GM12874 (cell line): ENCODE measurements around the gene CCDC93.

Experiments used
- CTCF ChIP-seq: IDR thresholded peaks from 2 replicates; pipeline ENCODE4 v1.5.1; 2011; ENCODE audit warnings: low read depth, mild to moderate bottlenecking, control low read depth, low read length, moderate library complexity; ENCODE audit not compliant: insufficient read depth

CCDC93 gene

GRCh38 chr2:118056165-118056534 lies 42.3 kb upstream of the CCDC93 start:
- TF ChIP-seq CTCF: no peak

DNA sequence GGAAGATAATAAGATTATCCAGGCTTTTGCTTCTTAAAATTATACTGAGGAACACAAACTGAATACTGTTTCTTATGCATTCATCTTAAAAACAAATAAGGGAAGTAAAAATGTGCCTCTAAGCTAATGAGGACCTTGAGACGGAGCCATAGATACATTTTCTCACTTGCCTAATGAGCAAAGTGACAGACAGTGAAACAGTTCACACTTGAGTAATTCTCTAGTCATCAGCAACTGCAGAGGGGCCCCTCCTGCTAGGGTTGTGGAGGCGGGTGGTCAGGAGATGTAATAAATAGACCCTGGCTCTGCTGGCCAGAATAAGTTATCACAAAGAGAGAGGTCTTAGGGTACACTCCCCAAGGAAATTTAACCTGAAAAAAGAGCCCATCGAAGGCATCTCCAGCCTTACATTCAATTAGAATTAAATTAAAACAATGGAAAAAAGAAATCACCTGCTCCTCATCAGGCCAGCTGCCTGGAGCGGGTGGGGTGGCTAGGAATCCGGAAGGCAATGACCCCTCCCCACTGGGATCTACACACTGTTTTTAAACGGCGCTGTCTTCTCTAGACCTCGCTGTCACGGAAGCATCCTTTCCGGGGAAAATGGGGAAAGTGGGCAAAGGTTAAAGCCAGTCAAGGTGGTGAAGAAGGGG lies 41.8 kb upstream of the CCDC93 start:
- TF ChIP-seq CTCF: no peak

DNA sequence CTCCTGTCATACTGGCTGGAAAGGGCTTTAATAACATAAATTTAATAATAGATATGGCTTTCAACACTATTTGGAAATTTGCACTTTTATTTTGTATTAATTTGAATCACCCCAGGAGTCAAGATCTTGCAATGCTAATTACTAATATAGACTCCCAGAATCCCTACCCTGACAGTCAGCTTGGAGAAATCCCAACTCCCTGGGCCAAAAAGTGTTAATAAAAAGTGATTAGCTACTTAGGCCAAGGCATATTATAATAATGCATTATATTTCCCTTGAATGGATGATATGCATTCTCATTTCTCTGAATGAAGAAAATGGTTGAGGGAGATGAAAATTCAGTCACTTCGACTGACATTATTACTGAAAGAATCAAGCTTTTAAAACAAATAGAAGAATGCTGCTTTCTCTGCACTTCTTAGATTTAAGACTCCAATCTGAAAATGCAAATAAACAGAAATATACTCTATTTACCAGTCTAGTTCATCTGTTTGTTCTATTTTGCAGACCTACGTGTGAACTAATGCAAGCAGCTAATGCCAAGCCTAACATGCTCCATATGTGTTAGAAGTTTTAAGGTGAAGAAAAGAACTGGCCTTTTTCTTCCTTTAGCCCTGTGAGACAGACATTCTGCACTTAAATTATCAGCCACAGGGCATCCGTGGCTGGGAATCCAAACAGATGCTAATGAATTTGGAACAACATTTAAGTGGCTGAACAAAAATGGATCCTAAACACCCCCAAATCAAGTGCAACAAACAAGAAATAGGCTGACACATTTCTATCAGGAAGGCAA lies 40.5 kb upstream of the CCDC93 start:
- no peak for TF ChIP-seq CTCF

- TF ChIP-seq CTCF: no peak
These were observed 39.8 kb upstream of the CCDC93 start for GRCh38 chr2:118053681-118054080.

GRCh38 chr2:118052474-118052873 lies 38.6 kb upstream of the CCDC93 start:
- TF ChIP-seq CTCF: no peak

DNA sequence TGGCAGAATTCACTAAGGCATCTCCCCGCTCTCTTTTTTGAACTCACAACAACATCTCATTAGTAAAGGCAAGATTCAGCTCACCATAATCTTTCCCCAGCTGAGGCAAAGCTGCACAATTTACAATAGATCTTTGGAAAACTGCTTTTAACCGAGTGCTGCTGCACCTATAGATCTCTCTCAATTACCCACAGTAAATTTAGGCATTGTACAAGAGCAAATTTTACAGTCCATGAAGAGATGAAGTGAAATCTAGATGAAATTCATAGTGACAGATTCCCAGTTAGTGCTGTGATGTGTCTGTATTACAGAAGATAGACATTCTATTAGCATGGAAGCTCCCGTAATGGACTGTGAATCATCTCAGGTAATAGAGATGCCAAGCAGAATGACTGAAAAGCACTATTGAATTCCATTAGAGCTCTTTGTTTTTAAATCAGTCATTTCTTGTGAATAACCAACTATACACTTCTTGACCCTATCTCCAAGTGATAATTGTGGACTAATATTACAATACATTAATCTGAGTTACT lies 38.0 kb upstream of the CCDC93 start:
- no peak for TF ChIP-seq CTCF

DNA sequence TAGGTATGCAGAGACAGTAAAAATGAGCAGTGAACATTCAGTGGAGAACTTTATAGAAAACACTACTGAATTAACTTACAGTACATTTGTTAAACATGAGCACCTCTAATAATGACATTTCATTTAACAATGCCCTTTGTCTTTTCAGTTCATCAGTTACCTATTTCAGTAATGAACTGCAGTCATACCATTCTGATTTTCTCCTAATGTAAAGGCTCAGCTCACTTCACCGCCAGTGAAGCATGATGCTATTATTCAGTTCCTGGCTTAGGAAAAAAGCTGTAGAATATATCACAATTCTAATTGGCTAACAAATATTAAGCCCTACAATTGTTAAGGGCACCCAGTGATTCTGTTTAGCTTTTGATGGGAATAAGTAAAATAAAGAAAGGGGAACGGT lies 37.1 kb upstream of the CCDC93 start:
- no peak for TF ChIP-seq CTCF
